NT2/D1 (cell line): ENCODE measurements around the gene NSDHL.

Experiments used
- SUZ12 ChIP-seq: IDR thresholded peaks from 2 replicates; pipeline ENCODE4 v1.6.1; 2011; ENCODE audit not compliant: insufficient read length, insufficient read depth; ENCODE audit errors: extremely low read depth
- YY1 ChIP-seq: IDR thresholded peaks from 2 replicates; pipeline ENCODE4 v1.6.1; 2011; ENCODE audit not compliant: insufficient read length, insufficient read depth
- ZNF274 ChIP-seq: IDR thresholded peaks from 2 replicates; pipeline ENCODE4 v1.6.1; 2011; ENCODE audit warnings: mild to moderate bottlenecking, low read depth, low read length

DNA sequence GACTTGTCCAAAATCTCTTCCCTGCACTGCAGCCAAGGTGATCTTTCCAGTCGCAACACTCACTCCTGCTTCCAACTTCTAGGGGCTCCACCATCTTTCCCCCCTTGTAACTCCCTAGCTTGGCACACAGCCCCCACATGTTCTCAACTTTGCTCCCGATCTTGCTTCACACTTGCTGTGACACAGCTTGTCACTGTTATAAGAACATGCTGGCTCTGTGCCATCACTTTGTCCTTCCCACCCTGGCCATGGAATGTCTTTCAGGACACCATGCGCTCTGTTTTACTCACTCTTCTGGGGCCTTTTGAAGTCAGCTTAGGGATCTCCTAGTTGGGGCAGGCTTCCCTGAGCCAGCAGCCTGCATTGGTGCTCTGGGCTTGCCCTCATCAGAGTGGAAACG lies 2.5 kb downstream of the NSDHL start:
- no peak for TF ChIP-seq YY1
- no peak for TF ChIP-seq SUZ12
- no peak for TF ChIP-seq ZNF274
